IPS-20b (cell line): ENCODE data around the gene ADAM10.
"Not testable (repeated sequence)": the region's sequence is repeated elsewhere in the genome, so short reads cannot be mapped to it uniquely, and the experiment has no call there.

ENCODE experiments used
- H3K27ac ChIP-seq: one replicate; pipeline ENCODE4 v1.5.1; 2013; ENCODE audit warnings: low read length
- H3K27me3 ChIP-seq: 2 replicates; pipeline ENCODE4 v1.6.1; 2013; ENCODE audit warnings: mild to moderate bottlenecking, low read length, inconsistent platforms; ENCODE audit not compliant: insufficient read depth
- H3K36me3 ChIP-seq: 2 replicates; pipeline ENCODE4 v1.6.1; 2013; ENCODE audit warnings: low read depth, mild to moderate bottlenecking, inconsistent platforms, low read length, moderate library complexity; ENCODE audit not compliant: insufficient read depth
- H3K4me1 ChIP-seq: 2 replicates; pipeline ENCODE4 v1.6.1; 2013; ENCODE audit warnings: mild to moderate bottlenecking, control low read depth, inconsistent platforms, low read length, moderate library complexity; ENCODE audit not compliant: insufficient read depth
- H3K4me3 ChIP-seq: 2 replicates; pipeline ENCODE4 v1.5.1; 2013; ENCODE audit warnings: mild to moderate bottlenecking, low read length, inconsistent platforms
- H3K9ac ChIP-seq: 2 replicates; pipeline ENCODE4 v1.6.1; 2013; ENCODE audit warnings: low read depth, mild to moderate bottlenecking, inconsistent platforms, low read length, moderate library complexity
- H3K9me3 ChIP-seq: 2 replicates; pipeline ENCODE4 v1.6.1; 2013; ENCODE audit warnings: mild to moderate bottlenecking, low read depth, low read length, inconsistent platforms; ENCODE audit not compliant: insufficient read depth

The ADAM10 gene

GRCh38 chr15:58626378-58626777, 123.1 kb downstream of the ADAM10 start:
- H3K4me3 ChIP-seq: no peak overlapping the region
- no peak overlapping the region for H3K27ac ChIP-seq
- H3K9ac ChIP-seq: no peak overlapping the region
- H3K4me1 ChIP-seq: peaks cover 8% of the 10 kb centered on the region; the same call in 1 of the 2 replicates
- peaks cover 17% of the 10 kb centered on the region for H3K36me3 ChIP-seq
- H3K9me3 ChIP-seq: no peaks in the 10 kb centered on the region
- H3K27me3 ChIP-seq: no peaks in the 10 kb centered on the region

GRCh38 chr15:58622877-58623276, 126.6 kb downstream of the ADAM10 start:
- Histone ChIP-seq H3K4me3 (no peak overlapping the region), H3K27me3 (no peaks in the 10 kb centered on the region), H3K9ac (no peak overlapping the region), H3K27ac (no peak overlapping the region), H3K36me3 (peaks cover 26% of the 10 kb centered on the region), H3K9me3 (no peaks in the 10 kb centered on the region), H3K4me1 (peaks cover 7% of the 10 kb centered on the region; the same call in 1 of the 2 replicates)

- H3K27me3 ChIP-seq, H3K4me1 ChIP-seq, H3K9ac ChIP-seq, H3K4me3 ChIP-seq, H3K9me3 ChIP-seq, H3K27ac ChIP-seq: not testable (repeated sequence)
- peaks cover 11% of the 10 kb centered on the region; the same call in 1 of the 2 replicates for H3K36me3 ChIP-seq
Measured at GRCh38 chr15:58620268-58620667, 129.2 kb downstream of the ADAM10 start.

GRCh38 chr15:58616171-58616570, 133.3 kb downstream of the ADAM10 start:
- Histone ChIP-seq H3K36me3 (peaks cover 17% of the 10 kb centered on the region; the same call in 1 of the 2 replicates), H3K4me1 (no peaks in the 10 kb centered on the region), H3K27me3 (no peaks in the 10 kb centered on the region), H3K9ac (no peak overlapping the region), H3K9me3 (peaks cover 6% of the 10 kb centered on the region; the same call in 1 of the 2 replicates), H3K27ac (no peak overlapping the region), H3K4me3 (no peak overlapping the region)

- H3K4me1 ChIP-seq: no peaks in the 10 kb centered on the region; the same call in 1 of the 2 replicates
- no peaks in the 10 kb centered on the region for H3K27me3 ChIP-seq
- no peak overlapping the region for H3K27ac ChIP-seq
- peaks cover 6% of the 10 kb centered on the region; the same call in 1 of the 2 replicates for H3K9me3 ChIP-seq
- no peak overlapping the region for H3K4me3 ChIP-seq
- H3K9ac ChIP-seq: no peak overlapping the region
- peaks cover 27% of the 10 kb centered on the region for H3K36me3 ChIP-seq
Measured at GRCh38 chr15:58611731-58612676, 137.5 kb downstream of the ADAM10 start.

GRCh38 chr15:58608711-58609110, 140.8 kb downstream of the ADAM10 start:
- Histone ChIP-seq H3K4me3 (no peak overlapping the region), H3K4me1 (peaks cover 6% of the 10 kb centered on the region; the same call in 1 of the 2 replicates), H3K27ac (no peak overlapping the region), H3K36me3 (peaks cover 26% of the 10 kb centered on the region), H3K27me3 (no peaks in the 10 kb centered on the region), H3K9ac (no peak overlapping the region), H3K9me3 (no peaks in the 10 kb centered on the region)

- no peak overlapping the region for H3K27ac ChIP-seq
- peaks cover 31% of the 10 kb centered on the region for H3K36me3 ChIP-seq
- no peaks in the 10 kb centered on the region for H3K27me3 ChIP-seq
- H3K9ac ChIP-seq: no peak overlapping the region
- no peaks in the 10 kb centered on the region for H3K9me3 ChIP-seq
- peaks cover 6% of the 10 kb centered on the region; the same call in 1 of the 2 replicates for H3K4me1 ChIP-seq
- H3K4me3 ChIP-seq: no peak overlapping the region
Measured at GRCh38 chr15:58608129-58608590, 141.3 kb downstream of the ADAM10 start.

GRCh38 chr15:58606577-58607080, 142.9 kb downstream of the ADAM10 start:
- peaks cover 37% of the 10 kb centered on the region for H3K36me3 ChIP-seq
- no peaks in the 10 kb centered on the region for H3K27me3 ChIP-seq
- no peak overlapping the region for H3K27ac ChIP-seq
- H3K9me3 ChIP-seq: no peaks in the 10 kb centered on the region
- no peak overlapping the region for H3K4me3 ChIP-seq
- H3K9ac ChIP-seq: no peak overlapping the region
- H3K4me1 ChIP-seq: peaks cover 6% of the 10 kb centered on the region; the same call in 1 of the 2 replicates

GRCh38 chr15:58605931-58606530, 143.5 kb downstream of the ADAM10 start:
- Histone ChIP-seq H3K4me3 (no peak overlapping the region), H3K4me1 (peaks cover 6% of the 10 kb centered on the region; the same call in 1 of the 2 replicates), H3K27me3 (no peaks in the 10 kb centered on the region), H3K36me3 (peaks cover 35% of the 10 kb centered on the region), H3K9me3 (no peaks in the 10 kb centered on the region), H3K27ac (no peak overlapping the region), H3K9ac (no peak overlapping the region)

GRCh38 chr15:58604455-58604923, 145.0 kb downstream of the ADAM10 start:
- H3K9ac ChIP-seq: no peak overlapping the region
- no peaks in the 10 kb centered on the region for H3K9me3 ChIP-seq
- H3K27ac ChIP-seq: no peak overlapping the region
- H3K4me3 ChIP-seq: no peak overlapping the region
- H3K4me1 ChIP-seq: peaks cover 6% of the 10 kb centered on the region; the same call in 1 of the 2 replicates
- peaks cover 22% of the 10 kb centered on the region; the same call in 1 of the 2 replicates for H3K36me3 ChIP-seq
- H3K27me3 ChIP-seq: no peaks in the 10 kb centered on the region

GRCh38 chr15:58603927-58604326, 145.6 kb downstream of the ADAM10 start:
- not testable (repeated sequence) for H3K9ac ChIP-seq, H3K4me1 ChIP-seq, H3K9me3 ChIP-seq, H3K27me3 ChIP-seq, H3K27ac ChIP-seq, H3K4me3 ChIP-seq
- H3K36me3 ChIP-seq: peaks cover 16% of the 10 kb centered on the region; the same call in 1 of the 2 replicates
